HL-60 (cell line): ENCODE data around the gene SLC25A29.
"Not testable (repeated sequence)": the region's sequence is repeated elsewhere in the genome, so short reads cannot be mapped to it uniquely, and the experiment has no call there.

Source experiments
- DNase-seq, 2 experiments: peaks; one replicate each; pipeline ENCODE4 v3.0.0-alpha.2; 2010 to 2020; ENCODE audit warnings: low read depth in 1 of 2, low spot score in 1 of 2
- H3K27ac ChIP-seq: fragments of 250-450 bp; sonication (Bioruptor Pico); replicated peaks from 2 replicates; pipeline ENCODE4 v1.5.1; 2020; ENCODE audit warnings: mild to moderate bottlenecking, moderate library complexity
- H3K27me3 ChIP-seq: fragments of 250-450 bp; sonication (Bioruptor Pico); 2 replicates; pipeline ENCODE4 v1.5.1; 2021; ENCODE audit warnings: mild to moderate bottlenecking, moderate library complexity; ENCODE audit not compliant: insufficient read depth, poor library complexity, severe bottlenecking
- H3K4me3 ChIP-seq: replicated peaks from 2 replicates; pipeline ENCODE4 v1.5.1; 2011; ENCODE audit warnings: mild to moderate bottlenecking, control low read depth, low read length; ENCODE audit not compliant: insufficient read depth
- GABPA ChIP-seq: IDR thresholded peaks from 2 replicates; pipeline ENCODE4 v1.6.1; 2012; ENCODE audit warnings: low read depth
- POLR2AphosphoS5 ChIP-seq: IDR thresholded peaks from 2 replicates; pipeline ENCODE4 v1.6.1; 2012; ENCODE audit warnings: low read depth
- REST ChIP-seq: IDR thresholded peaks from 2 replicates; pipeline ENCODE4 v1.6.1; 2012; ENCODE audit warnings: low read depth; ENCODE audit not compliant: insufficient replicate concordance
- SPI1 ChIP-seq: IDR thresholded peaks from 2 replicates; pipeline ENCODE4 v1.6.1; 2012; ENCODE audit warnings: low read depth, mild to moderate bottlenecking, borderline replicate concordance
- TF ChIP-seq, protein P1 (sequence below): IDR thresholded peaks from one replicate; pipeline ENCODE4 v1.5.1; 2011; ENCODE audit warnings: low read length, control low read depth, inconsistent platforms; ENCODE audit not compliant: insufficient read depth

The SLC25A29 gene

DNA sequence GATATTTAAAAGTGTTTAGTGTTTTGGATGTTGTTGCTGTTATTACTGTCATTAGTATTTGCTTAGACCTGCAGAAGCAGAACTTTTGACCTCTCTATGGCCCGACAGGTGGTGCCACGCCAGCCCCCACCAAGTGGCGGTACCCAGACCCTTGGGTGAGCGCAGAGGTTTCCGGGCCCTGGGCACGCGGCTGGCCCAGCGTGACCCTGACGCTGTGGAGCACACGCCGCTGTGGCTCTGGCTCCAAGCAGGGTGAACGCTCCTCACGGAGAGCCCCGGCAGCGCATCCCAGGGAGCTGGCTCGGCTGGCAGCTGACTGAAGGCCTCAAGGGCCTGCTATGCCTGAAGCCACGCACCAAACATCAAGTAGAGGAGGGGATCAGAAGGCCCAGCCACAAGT is 39.5 kb upstream of the SLC25A29 start:
- no peak for DNase-seq
- Histone ChIP-seq H3K4me3 (no peak overlapping the region), H3K27ac (no peak overlapping the region), H3K27me3 (no peaks in the 10 kb centered on the region)
- TF ChIP-seq, protein P1, sequence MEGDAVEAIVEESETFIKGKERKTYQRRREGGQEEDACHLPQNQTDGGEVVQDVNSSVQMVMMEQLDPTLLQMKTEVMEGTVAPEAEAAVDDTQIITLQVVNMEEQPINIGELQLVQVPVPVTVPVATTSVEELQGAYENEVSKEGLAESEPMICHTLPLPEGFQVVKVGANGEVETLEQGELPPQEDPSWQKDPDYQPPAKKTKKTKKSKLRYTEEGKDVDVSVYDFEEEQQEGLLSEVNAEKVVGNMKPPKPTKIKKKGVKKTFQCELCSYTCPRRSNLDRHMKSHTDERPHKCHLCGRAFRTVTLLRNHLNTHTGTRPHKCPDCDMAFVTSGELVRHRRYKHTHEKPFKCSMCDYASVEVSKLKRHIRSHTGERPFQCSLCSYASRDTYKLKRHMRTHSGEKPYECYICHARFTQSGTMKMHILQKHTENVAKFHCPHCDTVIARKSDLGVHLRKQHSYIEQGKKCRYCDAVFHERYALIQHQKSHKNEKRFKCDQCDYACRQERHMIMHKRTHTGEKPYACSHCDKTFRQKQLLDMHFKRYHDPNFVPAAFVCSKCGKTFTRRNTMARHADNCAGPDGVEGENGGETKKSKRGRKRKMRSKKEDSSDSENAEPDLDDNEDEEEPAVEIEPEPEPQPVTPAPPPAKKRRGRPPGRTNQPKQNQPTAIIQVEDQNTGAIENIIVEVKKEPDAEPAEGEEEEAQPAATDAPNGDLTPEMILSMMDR = no peak
- no peak for TF ChIP-seq GABPA
- TF ChIP-seq SPI1 = no peak
- no peak for TF ChIP-seq POLR2AphosphoS5
- no peak for TF ChIP-seq REST

GRCh38 chr14:100344657-100345056 is 38.4 kb upstream of the SLC25A29 start:
- not testable (repeated sequence) for H3K4me3 ChIP-seq, H3K27me3 ChIP-seq, H3K27ac ChIP-seq, DNase-seq

DNA sequence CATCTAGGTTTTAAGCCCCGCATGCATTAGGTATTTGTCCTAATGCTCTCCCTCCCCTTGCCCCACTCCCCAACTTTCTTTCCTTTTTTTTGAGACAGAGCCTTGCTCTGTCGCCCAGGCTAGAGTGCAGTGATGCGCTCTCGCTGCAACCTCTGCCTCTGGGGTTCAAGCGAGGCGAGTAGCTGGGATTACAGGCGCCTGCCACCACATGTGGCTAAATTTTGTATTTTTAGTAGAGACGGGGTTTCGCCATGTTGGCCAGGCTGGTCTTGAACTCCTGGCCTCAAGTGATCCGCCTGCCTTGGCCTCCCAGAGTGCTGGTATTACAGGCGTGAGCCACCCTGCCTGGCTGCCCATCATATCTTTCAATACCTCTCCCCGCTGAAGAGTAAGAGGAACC is 36.6 kb upstream of the SLC25A29 start:
- H3K27me3 ChIP-seq, H3K4me3 ChIP-seq, DNase-seq: not testable (repeated sequence)
- H3K27ac ChIP-seq = peak overlapping the region; percentile 1; the same call in 1 of the 2 replicates

DNA sequence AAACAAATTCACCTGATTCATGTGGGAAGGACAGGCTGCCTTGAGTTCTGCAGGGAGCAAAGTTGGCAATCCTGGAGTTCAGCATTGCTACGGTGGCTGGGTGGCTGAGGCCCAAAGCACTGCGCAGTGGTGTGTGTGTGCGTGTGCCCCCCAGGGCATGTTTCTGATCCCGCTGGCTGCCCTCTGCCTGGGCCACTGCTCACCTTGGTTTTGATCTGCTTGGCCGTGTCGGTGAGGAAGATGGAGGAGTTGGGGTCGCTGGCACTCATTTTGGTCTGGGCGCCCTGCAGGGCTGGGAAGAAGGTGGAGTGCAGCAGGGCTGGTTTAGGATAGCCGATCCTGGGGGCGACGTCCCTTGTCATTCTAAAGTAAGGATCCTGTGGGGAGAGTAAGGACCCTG is 36.0 kb upstream of the SLC25A29 start:
- TF ChIP-seq, protein P1 = no peak
- TF ChIP-seq POLR2AphosphoS5 = no peak
- no peak for TF ChIP-seq REST
- no peak for TF ChIP-seq SPI1
- no peak for TF ChIP-seq GABPA
- H3K4me3 ChIP-seq = no peak overlapping the region
- no peak for DNase-seq
- H3K27me3 ChIP-seq = no peaks in the 10 kb centered on the region
- H3K27ac ChIP-seq = peak overlapping the region; percentile 93

DNA sequence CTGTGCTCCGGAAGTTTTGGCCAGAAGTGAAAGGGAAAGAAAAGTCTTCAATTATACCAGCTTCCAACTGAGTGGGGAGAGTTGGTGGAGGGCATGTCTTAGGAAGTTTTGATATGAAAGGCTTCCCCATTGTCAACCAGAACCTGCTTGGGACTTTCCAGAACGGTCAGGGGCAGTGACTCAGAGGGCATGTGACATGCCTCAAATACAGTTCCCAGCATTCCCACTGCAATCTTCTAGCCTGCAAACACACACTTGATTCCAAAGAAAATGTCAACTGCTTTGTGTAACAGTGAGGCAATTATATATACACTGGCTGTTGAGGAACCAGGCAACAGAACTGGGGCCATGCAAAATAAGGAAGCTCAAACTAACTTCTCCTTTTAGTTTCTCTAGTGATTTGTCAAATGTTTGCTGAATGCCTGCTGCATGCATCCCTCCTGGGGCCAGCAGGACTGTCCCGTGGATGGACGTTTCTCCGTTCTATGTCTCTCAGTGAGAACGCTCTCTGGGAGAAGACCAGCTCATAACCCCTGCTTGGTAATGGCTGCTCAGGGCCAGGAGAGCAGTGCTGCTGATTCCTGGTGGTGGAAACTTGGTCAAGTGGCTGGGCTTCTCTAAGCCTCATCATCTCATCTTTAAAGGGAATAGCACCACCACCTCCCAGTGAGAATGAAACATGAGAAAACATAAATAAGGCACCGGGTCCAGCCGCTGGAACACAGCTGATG is 35.2 kb upstream of the SLC25A29 start:
- peak; percentile 84 to 85 for DNase-seq
- H3K27ac ChIP-seq = peak overlapping the region; percentile 93
- TF ChIP-seq SPI1 (peak; percentile 75; the same call in 1 of the 2 replicates), REST (no peak), POLR2AphosphoS5 (peak; percentile 23; the same call in 1 of the 2 replicates)
- H3K4me3 ChIP-seq = no peak overlapping the region
- H3K27me3 ChIP-seq = no peaks in the 10 kb centered on the region
